NK-92 treated with Interleukin-12 subunit alpha and Interleukin-12 subunit beta, amount 100 ng/mL, for 24 hours (cell line): Measurements from ENCODE around the gene HDLBP.
A peak's percentile ranks its signal among the peaks of the same experiment; 100 is the strongest.

Source experiments
- DNase-seq: peaks from one replicate; lab custom pipeline; 2025; lab: John Stamatoyannopoulos, UW

The HDLBP gene

DNA sequence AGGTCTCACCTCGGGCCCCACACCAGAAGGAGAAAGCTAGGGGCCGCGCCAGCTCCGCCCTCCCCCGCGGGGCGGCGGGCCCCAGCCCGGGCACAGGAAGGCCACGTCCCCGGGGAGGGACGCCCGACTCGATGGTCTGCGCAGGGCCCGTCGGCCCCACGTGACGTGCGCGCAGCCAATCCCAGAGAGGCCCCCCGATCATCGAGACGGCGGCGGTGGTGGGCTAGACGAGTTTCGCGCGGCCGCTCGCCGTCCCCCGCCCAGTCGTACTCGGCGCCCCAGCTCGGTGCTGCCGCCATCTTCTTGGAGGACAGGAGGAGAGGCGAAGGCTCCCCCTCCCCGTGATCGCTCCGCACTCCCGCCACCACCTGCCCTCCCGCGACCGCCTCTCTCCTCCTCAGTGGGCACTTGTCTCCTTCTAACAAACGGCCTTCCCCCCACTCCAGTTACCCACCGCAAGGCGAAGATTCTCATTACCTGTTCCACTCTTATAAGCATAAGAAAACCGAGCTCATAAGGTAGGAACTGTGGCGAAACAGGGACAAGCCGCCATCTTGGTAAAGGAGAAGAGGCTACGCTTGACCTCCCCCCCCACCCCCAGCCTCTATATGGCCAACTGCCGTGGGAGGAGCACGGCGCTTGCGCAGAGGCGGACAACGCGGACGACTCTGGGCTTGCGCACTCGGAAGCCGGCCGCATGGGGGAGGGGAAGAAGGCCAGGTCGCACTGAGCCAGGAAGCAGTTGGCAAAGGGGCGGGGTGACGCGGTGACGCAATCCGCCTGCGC is at the start of gene HDLBP:
TSS of gene HDLBP (minus strand) at position 580 of the 786 bp plus-strand sequence. CDS start 48,803 bp downstream, outside the sequence.
- DNase-seq = peak; percentile 99

DNA sequence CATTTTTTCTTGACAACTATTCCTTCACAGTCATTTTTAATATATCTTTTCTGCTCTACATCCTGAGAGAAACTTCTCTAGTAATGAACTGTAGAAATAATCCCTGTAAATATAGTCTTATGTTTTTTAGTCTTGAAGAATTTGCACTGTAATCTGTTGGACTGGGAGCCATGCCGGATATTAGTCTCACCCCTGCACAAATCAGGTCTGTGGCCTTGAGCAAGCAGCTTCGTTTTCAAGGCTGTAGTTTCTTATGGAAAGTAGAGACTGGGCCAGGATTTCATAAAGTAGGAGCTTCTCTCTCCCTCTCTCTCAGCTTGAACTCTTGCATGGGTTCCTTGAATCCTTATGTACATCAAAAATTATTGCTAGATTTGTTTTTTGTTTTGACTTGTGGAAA is 49.3 kb upstream of the HDLBP start:
- no peak for DNase-seq

- no peak for DNase-seq
Observed at GRCh38 chr2:241363426-241363825, 48.0 kb upstream of the HDLBP start.

DNA sequence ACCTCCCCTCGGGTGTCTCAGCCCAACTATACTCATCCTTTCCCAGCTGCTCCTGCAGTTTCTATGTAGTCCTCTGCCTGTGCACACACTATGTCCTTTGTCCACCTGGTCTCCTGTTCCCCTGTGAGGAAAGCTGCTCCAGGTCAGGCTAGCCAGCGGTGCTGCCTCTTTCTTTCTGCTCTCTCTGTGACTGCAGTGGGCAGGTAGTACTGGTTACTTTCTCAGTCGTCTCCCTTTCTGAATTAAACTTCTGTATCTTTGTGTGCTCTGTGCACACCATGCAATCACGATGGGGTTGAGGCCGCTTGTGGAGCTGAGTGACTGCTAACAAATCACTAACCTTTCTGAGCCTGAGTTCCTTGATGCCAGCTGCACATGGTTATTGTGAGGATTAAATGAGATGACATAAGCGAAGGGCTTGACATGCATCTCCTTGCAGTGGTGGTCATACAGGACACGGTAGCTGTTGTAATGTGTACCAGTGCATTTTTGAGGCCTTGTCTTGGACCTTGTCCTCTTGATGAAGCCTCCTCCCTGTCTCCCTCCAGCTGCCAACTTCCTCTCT is 44.1 kb upstream of the HDLBP start:
- DNase-seq = no peak

DNA sequence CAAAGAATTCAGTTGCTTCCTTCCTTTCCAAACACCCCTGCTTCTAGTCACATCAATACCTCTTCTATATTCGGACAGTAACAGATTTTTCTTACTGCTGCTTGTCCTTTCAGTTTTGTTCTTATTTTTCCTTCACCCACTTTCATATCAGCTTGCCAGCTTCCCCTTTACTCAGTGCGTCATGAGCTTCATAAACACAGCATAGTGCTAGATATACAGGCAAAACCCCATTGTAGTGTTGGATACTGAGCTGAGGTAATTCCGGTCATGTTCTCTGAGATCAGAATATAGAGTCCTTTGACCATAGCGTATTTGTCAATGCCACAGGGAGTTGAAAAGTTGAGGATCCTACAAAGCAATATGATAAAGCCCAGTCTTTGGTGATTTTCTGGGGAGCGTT is 43.0 kb upstream of the HDLBP start:
- DNase-seq = no peak

DNA sequence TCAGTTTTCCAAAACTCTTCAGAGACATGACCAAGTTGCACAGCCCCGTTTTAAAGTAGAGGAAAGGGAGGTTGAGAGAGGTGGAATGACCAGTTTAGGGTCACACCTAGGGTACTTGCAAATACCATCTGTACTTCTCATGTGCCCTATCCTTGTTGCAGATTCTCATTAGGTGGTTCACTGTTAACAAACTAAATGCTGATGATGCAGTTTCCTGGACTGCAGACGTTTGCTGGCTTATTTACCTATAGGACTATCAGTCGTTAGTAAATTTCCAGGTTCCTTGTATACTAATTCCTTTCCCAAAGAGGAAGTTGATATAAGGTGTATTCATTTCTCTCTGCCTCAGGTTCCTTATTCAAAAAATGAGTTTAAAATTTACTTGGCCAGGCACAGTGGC is 42.1 kb upstream of the HDLBP start:
- no peak for DNase-seq

- DNase-seq = no peak
Observed at GRCh38 chr2:241356871-241357260, 41.4 kb upstream of the HDLBP start.

DNA sequence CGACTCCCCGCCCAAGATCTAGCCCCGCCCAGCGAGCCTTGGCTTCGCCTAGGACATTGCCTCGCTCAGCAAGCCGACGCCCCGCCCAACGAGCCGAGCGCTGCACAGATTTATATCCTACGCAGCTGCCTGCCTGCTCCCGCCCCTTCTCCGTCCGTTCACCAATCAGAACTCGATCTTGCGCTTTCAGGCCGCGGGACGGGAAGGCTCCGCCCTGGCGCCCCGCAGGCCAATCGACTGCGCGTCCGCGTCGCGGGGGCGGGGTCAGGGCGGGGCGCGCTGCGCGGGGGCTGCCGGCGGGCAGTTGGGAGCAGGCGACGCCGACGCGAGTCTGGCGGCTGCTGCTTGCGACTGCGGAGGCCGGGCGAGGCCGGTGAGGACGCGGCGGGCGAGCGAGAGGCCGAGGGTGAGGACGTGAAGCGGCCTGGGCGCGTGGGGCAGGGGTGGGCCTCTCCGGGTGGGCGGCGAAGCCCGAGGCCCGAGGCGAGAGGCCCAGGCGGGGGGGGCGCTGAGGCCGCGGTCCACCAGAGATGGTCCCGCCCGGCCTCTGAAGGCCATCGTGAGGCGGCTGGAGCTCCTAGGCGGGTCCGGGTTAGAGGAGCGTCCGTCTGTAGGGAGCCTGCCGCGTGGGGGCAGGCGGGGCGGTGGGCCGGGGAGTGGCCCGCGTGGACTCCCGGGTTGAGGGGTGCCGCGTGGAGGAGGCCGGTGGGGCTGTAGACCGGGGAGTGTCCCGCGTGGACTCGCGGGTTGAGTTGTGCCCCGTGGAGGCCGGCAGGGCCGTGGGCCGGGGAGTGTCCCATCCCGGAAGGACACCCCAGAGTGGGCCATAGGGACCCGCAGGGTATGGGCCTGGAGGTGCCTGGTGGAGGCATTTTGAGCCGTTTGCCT is 40.8 kb upstream of the HDLBP start, which contains the start of gene FARP2:
TSS of gene FARP2 (plus strand) at position 303 of the 888 bp plus-strand sequence. CDS start 16,823 bp downstream, outside the sequence.
- peak; percentile 96 for DNase-seq

GRCh38 chr2:241354668-241355658 is 39.5 kb upstream of the HDLBP start:
- DNase-seq = peak; percentile 40

DNA sequence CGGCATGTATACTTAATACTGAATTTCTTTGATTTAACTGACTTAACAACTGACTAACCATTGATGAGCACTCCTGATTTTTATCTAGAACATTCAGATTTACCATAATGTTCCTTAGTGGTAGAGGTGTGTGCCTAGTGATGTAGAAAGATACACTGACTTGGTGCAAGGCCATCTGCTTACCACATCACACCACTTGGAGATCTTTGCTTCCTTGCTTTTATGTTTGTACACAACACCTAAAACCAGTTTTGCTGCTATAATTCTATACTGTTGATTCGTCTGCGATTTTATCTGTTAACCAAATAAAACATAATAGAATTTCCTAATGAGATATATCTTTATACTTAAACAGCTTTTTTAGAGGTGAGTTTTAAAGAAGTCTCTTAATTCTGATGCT is 36.8 kb upstream of the HDLBP start:
- DNase-seq = no peak

DNA sequence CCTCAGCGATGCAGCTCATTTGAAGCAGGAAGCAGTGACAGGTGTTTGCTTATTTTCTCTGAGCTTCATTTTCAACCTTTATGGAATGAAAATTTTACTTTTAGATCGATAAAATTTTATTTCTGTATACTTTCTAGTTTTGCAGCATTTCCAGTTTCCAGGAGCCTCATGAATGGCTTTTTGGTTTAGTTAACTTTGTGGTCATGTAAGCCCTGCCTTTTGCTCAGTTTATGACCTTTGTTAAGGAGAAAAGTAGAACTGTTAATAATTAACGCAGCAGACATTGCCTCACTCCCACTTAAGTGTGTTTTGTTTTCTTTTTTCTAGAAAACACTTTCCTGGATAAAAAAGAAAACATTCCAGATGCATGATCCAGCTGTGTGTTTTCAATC is 36.2 kb upstream of the HDLBP start:
- no peak for DNase-seq

- DNase-seq = no peak
Observed at GRCh38 chr2:241350878-241351639, 35.6 kb upstream of the HDLBP start.

GRCh38 chr2:241350530-241350877 is 35.0 kb upstream of the HDLBP start:
- no peak for DNase-seq

- DNase-seq = no peak
Observed at GRCh38 chr2:241349941-241350340, 34.5 kb upstream of the HDLBP start.

GRCh38 chr2:241344925-241345651 is 29.6 kb upstream of the HDLBP start:
- no peak for DNase-seq

DNA sequence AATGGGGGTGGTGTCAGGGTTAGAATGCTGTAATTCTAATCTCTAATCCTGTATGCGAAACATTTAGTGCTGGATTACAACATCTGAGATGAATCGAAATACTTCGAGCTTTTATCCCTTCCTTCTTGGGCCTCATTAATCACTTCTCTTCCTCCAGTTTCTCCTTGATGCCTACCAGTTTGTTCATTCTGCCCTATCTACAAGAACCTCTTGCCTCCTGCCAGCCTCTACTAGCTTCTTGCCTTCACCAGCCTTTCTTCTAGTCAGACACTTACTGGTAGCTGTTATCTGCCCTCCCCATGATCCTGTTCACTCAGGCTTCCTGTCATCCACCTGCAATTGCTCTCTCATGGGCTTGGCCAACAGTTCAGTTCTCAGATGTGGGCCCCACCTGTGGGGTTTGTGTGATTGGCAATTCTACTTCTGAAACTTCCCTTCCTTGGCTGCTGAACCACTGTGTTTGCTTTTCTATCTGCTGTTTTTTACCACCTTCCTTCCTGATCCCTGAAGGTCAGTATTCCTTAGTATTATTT is 25.2 kb upstream of the HDLBP start:
- no peak for DNase-seq

DNA sequence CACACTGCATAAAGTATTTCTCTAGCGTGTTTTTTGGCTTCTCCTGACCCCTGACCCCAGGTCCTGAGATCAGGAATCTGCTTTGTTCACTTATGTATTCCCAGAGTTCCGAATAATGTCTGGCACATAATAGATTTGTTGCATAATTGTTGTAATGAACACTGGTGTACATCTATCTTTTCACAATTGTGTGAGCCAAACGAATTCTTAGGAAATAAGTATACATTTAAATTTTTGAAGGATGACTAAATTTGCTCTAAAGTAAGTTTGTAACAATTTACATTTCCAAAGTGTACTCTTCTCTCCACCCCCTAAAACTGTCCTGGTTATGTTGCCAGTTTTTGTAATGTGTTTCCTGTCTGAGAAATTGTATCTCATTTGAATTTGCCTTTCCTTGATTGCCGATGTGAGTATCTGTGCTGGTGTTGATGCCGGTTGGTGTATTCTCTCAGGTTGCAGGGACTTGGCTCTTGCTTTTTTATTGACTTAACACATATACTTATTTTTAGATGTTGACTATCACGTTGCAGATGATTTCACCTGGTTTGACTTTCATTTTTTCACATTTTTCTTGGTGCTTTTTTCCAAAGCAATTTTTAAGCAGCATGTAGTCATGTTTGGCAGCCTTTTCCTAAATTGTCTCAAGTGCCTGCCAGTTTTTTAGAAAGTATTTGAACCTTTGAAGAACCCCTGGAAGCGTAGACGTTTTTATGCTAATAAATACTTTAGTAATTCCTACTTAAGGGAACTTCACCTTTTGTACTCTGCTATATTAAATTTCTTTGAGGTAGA is 24.6 kb upstream of the HDLBP start:
- no peak for DNase-seq

- DNase-seq = no peak
Observed at GRCh38 chr2:241334813-241335212, 19.3 kb upstream of the HDLBP start.

- no peak for DNase-seq
Observed at GRCh38 chr2:241330616-241330981, 15.1 kb upstream of the HDLBP start.
